ENCODE results near the gene ACHE. TPM values are rescaled to one million over a fixed set of nuclear protein-coding genes. Genes with fewer than 3 reads are reported as not detected.

Gene ACHE
- total and polyA plus RNA-seq, 8 donors = 0.25 to 2.4 (median 0.43) TPM; not detected in 3

DNA sequence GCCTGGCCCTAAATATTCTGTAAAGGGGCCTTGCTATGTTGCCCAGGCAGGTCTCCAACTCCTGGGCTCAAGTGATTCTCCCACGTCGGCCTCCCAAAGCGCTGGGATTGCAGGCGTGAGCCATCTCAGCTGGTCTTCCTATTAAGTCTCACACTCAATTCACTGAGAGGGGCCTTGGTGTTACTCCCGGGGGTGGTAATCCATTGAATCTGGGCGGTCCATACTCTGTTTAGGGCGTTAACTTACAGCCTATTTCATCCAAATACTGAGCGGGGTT is 21.4 kb downstream of the ACHE start:
- DNase-seq = no peak
- Histone ChIP-seq H3K4me3 (peak overlapping the region; percentile 82 to 98 (median 92)), H3K27me3 (no peaks in the 10 kb centered on the region), H3K4me1 (peaks cover 32 to 62% (median 47%) of the 10 kb centered on the region in 4 donors), H3K27ac (peak overlapping the region; percentile 89 to 98 (median 96)), H3K9me3 (no peaks in the 10 kb centered on the region), H3K36me3 (peaks cover 27 to 72% (median 65%) of the 10 kb centered on the region in 4 donors)
- intact Hi-C loops (cut with DNase I; ENCODE audit: low total_unique reads) = no loop called here
- TF ChIP-seq POLR2A (IDR thresholded peaks at IDR 0.05) (no peak), EP300 (IDR thresholded peaks at IDR 0.05) (no peak), POLR2AphosphoS5 (IDR thresholded peaks at IDR 0.05) (no peak)
- TF ChIP-seq, protein P1, sequence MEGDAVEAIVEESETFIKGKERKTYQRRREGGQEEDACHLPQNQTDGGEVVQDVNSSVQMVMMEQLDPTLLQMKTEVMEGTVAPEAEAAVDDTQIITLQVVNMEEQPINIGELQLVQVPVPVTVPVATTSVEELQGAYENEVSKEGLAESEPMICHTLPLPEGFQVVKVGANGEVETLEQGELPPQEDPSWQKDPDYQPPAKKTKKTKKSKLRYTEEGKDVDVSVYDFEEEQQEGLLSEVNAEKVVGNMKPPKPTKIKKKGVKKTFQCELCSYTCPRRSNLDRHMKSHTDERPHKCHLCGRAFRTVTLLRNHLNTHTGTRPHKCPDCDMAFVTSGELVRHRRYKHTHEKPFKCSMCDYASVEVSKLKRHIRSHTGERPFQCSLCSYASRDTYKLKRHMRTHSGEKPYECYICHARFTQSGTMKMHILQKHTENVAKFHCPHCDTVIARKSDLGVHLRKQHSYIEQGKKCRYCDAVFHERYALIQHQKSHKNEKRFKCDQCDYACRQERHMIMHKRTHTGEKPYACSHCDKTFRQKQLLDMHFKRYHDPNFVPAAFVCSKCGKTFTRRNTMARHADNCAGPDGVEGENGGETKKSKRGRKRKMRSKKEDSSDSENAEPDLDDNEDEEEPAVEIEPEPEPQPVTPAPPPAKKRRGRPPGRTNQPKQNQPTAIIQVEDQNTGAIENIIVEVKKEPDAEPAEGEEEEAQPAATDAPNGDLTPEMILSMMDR (IDR thresholded peaks at IDR 0.05) = no peak
- WGBS, 5 donors = 46 to 57% (median 56%) methylated on average over 8 of the region's 8 CpGs

DNA sequence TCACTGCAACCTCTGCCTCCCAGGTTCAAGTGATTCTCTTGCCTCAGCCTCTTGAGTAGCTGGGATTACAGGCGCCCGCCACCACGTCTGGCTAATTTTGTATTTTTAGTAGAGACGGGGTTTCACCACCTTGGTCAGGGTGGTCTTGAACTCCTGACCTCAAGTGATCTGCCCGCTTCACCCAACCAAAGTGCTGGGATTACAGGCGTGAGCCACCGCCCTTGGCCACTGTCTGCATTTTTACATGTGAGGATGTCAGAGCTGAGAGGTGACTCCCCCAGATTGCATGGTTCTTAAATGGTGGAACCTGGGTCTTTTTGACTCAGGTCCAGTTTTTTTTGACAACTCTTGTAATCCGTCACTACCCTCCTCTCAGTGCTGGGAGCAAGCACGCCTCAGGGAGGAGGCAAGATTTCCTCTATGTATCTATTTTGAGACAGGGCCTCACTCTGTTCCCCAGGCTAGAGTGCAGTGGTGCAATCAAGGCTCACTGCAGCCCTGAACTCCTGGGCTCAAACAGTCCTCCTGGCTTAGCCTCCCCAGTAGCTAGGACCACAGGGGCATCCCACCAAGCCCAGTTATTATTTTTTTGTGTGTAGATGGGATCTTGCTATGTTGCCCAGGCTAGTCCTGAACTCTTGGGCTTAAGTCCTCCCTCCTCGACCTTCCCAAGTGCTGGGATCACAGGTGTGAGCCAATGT is 21.9 kb downstream of the ACHE start:
- Histone ChIP-seq H3K36me3 (peaks cover 27 to 67% (median 60%) of the 10 kb centered on the region in 4 donors), H3K9me3 (no peaks in the 10 kb centered on the region), H3K27me3 (no peaks in the 10 kb centered on the region), H3K4me1 (peaks cover 37 to 62% (median 46%) of the 10 kb centered on the region in 4 donors), H3K4me3 (peak overlapping the region; percentile 82 to 98 (median 92)), H3K27ac (peak overlapping the region; percentile 89 to 98 (median 96))
- intact Hi-C loops (cut with DNase I; ENCODE audit: low total_unique reads) = no loop called here
- WGBS, 5 donors = 89 to 98% (median 95%) methylated on average over 10 of the region's 10 CpGs
- TF ChIP-seq POLR2AphosphoS5 (IDR thresholded peaks at IDR 0.05) = no peak
- TF ChIP-seq, protein P1 (IDR thresholded peaks at IDR 0.05) = no peak
- TF ChIP-seq POLR2A (IDR thresholded peaks at IDR 0.05) = no peak
- no peak for TF ChIP-seq EP300 (IDR thresholded peaks at IDR 0.05)
- no peak for DNase-seq

DNA sequence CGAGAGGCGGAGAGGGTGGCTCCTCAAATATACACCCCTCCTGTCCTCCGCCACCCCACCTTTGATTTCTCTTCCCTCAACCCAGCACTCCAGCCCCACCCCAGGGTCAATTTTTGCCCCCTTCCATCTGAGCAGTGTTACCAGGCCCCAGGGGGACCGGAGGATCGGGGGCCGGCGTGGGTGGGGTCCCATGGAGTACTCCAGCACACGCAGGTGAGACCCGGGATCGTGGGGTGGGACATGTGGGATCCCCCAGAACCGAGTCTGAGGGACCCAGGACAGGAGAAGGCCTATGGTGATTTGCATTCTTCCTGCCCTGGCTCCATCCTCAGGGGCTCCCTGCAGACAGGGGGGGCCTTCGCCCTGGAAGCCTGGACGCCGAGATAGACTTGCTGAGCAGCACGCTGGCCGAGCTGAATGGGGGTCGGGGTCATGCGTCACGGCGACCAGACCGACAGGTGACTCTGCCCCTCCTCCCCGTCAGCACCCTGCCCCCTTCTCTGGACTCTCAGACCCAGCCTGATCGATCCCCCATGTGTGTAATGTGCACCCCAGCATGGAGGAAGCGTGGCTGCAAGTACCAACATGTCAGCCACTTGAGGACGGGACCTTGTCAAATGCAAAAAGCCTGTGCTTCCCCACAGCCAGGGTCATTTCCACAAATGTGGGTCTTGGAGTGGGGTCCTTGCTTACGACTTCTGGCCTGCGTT is 27.8 kb downstream of the ACHE start:
- Histone ChIP-seq H3K9me3 (no peaks in the 10 kb centered on the region), H3K27ac (peak overlapping the region; percentile 80 to 97 (median 96)), H3K4me3 (peak overlapping the region; percentile 59 to 86 (median 68)), H3K4me1 (peaks cover 39 to 65% (median 52%) of the 10 kb centered on the region in 4 donors), H3K27me3 (no peaks in the 10 kb centered on the region), H3K36me3 (peaks cover 13 to 34% (median 30%) of the 10 kb centered on the region in 4 donors)
- TF ChIP-seq, protein P1 (IDR thresholded peaks at IDR 0.05) = no peak
- TF ChIP-seq POLR2A (IDR thresholded peaks at IDR 0.05) (no peak), POLR2AphosphoS5 (IDR thresholded peaks at IDR 0.05) (no peak), EP300 (IDR thresholded peaks at IDR 0.05) (no peak)
- intact Hi-C loops (cut with DNase I; ENCODE audit: low total_unique reads) = no loop called here
- peak in 1 of 2 donors; percentile 74 for DNase-seq
- WGBS, 5 donors = 16 to 42% (median 20%) methylated on average over 20 to 27 of the region's 27 CpGs

DNA sequence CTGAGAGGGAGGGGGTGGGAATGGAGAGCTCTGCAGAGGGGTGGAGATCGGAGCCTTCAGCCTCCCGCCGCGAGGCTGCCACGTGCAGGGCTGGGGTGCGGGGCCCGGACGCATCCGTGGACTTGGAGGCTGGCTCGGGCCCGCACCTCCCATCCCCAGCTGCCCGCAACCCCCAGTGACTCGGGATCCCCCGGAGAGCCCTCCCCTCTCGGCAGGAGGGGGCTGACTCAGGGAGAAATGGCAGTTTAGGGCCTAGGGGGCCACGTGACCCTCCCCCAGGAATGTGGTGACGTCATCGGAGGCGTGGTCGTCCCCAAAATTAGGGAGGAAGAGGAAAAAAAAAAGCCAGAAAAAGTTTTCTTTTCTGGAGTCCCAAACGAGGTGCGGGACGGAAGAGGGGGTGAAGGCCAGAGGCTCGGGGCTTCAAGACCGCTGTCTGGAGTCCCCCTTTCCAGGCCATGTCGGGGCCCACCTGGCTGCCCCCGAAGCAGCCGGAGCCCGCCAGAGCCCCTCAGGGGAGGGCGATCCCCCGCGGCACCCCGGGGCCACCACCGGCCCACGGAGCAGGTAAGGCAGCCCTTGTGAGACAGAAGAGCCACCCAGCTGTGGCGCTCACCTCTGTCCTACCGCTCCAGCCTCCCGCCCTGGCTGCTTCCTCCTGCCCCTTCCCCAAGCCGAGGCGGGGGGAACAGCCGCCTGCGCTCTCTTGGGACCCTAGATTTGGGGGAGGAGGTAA is 28.5 kb downstream of the ACHE start, which contains the start of gene TRIP6:
Gene TRIP6, plus strand, starts transcription at position 348 of the 736 bp plus-strand sequence. Its CDS starts 111 bp downstream, at position 459.
- intact Hi-C loops (cut with DNase I; ENCODE audit: low total_unique reads) = no loop called here

More for the DNA sequence above, 28.5 kb downstream of the ACHE start, which contains the start of gene TRIP6:
- H3K27ac ChIP-seq = peak within 1 kb of the TSS; percentile 80 to 97 (median 96)
- H3K4me1 ChIP-seq = peaks cover 39 to 65% (median 52%) of the 10 kb centered on the region in 4 donors
- peaks cover 12 to 31% (median 29%) of the 10 kb centered on the region in 4 donors for H3K36me3 ChIP-seq
- WGBS, 5 donors = 1 to 8% (median 3%) methylated on average over 26 to 42 of the region's 42 CpGs
- peak within 1 kb of the TSS; percentile 59 to 86 (median 68) for H3K4me3 ChIP-seq
- no peaks in the 10 kb centered on the region for H3K27me3 ChIP-seq
- peak; percentile 65 to 96 for DNase-seq
- no peaks in the 10 kb centered on the region for H3K9me3 ChIP-seq
- TF ChIP-seq POLR2A (IDR thresholded peaks at IDR 0.05) = no peak
- TF ChIP-seq POLR2AphosphoS5 (IDR thresholded peaks at IDR 0.05) = peak in 2 of 3 donors; percentile 23 to 65
- TF ChIP-seq, protein P1 (IDR thresholded peaks at IDR 0.05) = no peak
- TF ChIP-seq EP300 (IDR thresholded peaks at IDR 0.05) = no peak
